Measurements from ENCODE around the gene APOBEC2.

The APOBEC2 gene

DNA sequence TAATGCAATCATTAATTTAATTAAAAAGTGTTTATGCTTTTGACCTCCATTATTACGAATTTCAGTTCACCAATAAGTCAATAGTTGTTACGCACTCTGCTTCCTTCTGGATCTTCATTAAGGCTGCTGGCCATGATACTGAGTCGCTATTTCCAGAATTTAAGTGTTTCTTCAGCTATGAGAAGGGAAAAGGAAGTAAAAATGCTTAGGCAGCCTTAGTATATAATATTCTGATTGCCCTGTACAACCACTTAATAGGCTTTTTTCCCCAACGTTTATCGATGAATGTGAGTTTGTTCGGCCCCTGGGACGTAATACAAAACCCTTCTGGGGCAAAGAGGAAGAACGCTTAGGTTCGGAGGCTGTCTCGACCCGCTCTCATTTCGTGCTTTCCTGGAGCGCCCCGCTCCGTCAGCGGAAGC, 18.5 kb downstream of the APOBEC2 start:
- no peak for TF ChIP-seq EZH2 (IDR thresholded peaks at IDR 0.05; ENCODE audit: borderline replicate concordance, low read depth, low read length, severe bottlenecking)
- TF ChIP-seq, protein P1, sequence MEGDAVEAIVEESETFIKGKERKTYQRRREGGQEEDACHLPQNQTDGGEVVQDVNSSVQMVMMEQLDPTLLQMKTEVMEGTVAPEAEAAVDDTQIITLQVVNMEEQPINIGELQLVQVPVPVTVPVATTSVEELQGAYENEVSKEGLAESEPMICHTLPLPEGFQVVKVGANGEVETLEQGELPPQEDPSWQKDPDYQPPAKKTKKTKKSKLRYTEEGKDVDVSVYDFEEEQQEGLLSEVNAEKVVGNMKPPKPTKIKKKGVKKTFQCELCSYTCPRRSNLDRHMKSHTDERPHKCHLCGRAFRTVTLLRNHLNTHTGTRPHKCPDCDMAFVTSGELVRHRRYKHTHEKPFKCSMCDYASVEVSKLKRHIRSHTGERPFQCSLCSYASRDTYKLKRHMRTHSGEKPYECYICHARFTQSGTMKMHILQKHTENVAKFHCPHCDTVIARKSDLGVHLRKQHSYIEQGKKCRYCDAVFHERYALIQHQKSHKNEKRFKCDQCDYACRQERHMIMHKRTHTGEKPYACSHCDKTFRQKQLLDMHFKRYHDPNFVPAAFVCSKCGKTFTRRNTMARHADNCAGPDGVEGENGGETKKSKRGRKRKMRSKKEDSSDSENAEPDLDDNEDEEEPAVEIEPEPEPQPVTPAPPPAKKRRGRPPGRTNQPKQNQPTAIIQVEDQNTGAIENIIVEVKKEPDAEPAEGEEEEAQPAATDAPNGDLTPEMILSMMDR (IDR thresholded peaks at IDR 0.05; ENCODE audit: borderline replicate concordance, extremely low read depth, low read length, poor library complexity, severe bottlenecking), result no peak
- H3K4me2 ChIP-seq (ENCODE audit: insufficient read depth, low read length), result peak overlapping the region; percentile 69
- H3K79me2 ChIP-seq (ENCODE audit: insufficient read depth, low read length), result peaks cover 48% of the 10 kb centered on the region
- DNase-seq, result no peak
- H3K36me3 ChIP-seq (ENCODE audit: insufficient read depth, low read length), result peaks cover 63% of the 10 kb centered on the region
- peaks cover 27% of the 10 kb centered on the region for H4K20me1 ChIP-seq (ENCODE audit: insufficient read depth, low read length)
- no peak for ATAC-seq (ENCODE audit: insufficient read depth, low read depth)
- H3K4me3 ChIP-seq (ENCODE audit: low read depth in 1 of 2, low read length in 2 of 2), result peak overlapping the region; percentile 59 to 69
- no peaks in the 10 kb centered on the region for H3K27me3 ChIP-seq (ENCODE audit: insufficient read depth, low read length, poor library complexity)
- H3K27ac ChIP-seq (ENCODE audit: low read length), result peak overlapping the region; percentile 89
- no peaks in the 10 kb centered on the region for H3K9me3 ChIP-seq (ENCODE audit: insufficient read depth, low read length, severe bottlenecking)
- peaks cover 45% of the 10 kb centered on the region for H3K4me1 ChIP-seq (ENCODE audit: insufficient read depth, low read length)
- peak overlapping the region; percentile 100 for H3K9ac ChIP-seq (ENCODE audit: low read depth, low read length)
- peak overlapping the region; percentile 78 for H2AFZ ChIP-seq (ENCODE audit: low read depth, low read length)

DNA sequence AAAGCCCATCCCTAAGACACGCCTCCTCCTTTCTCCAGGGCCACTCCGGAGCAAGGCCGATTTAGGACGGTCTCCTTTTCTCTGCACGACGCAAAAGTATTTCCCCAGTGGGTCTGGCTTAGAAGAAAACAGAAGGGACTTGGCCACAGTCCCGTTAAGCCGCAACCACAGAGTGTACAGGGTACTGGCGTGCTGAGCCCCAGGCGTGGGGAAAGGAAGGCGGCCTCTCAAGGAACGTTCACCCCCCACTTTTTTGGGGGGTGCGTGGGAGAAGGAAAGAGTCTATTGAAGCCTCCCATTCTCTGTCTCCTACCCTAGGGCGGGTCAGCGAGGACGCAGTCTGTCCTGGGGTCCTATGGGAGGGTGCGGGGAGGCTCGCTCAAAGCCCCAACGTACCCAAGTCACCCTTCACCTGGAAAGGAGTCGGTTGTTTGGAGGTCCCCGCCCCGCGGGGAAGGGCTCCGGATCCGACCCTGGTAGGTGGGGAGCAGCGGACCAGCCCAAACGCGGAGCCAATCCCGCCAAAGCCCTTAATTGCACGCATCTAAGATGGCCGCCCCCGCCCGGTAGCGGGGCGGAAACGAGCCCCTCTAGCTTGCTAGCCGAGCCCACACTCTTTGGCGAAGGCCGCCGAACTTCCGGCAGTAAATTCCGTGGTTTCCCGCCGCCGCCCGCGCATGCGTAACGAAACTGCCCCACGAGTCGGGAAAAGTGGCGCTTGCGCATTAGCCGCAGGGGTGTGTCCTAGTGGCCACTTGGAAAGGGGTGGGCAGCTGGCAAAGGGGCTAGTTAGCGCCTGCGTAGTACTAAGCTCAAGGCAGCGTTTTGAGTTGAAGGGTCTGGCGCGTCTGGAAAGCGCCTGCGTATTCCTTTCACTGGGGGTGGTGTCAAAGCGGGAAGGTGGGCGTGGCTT, 19.2 kb downstream of the APOBEC2 start, which contains the start of gene OARD1:
Gene OARD1, minus strand, starts transcription at position 434 of the 913 bp plus-strand sequence. CDS start 722 bp downstream, outside the sequence.
- Histone ChIP-seq H4K20me1 (ENCODE audit: insufficient read depth, low read length) (peaks cover 31% of the 10 kb centered on the region), H2AFZ (ENCODE audit: low read depth, low read length) (peak within 1 kb of the TSS; percentile 78), H3K9ac (ENCODE audit: low read depth, low read length) (peak within 1 kb of the TSS; percentile 100), H3K27me3 (ENCODE audit: insufficient read depth, low read length, poor library complexity) (no peaks in the 10 kb centered on the region), H3K4me2 (ENCODE audit: insufficient read depth, low read length) (peak within 1 kb of the TSS; percentile 90), H3K36me3 (ENCODE audit: insufficient read depth, low read length) (peaks cover 60% of the 10 kb centered on the region), H3K4me1 (ENCODE audit: insufficient read depth, low read length) (peaks cover 48% of the 10 kb centered on the region), H3K9me3 (ENCODE audit: insufficient read depth, low read length, severe bottlenecking) (no peaks in the 10 kb centered on the region), H3K27ac (ENCODE audit: low read length) (peak within 1 kb of the TSS; percentile 89), H3K79me2 (ENCODE audit: insufficient read depth, low read length) (peaks cover 55% of the 10 kb centered on the region), H3K4me3 (ENCODE audit: low read depth in 1 of 2, low read length in 2 of 2) (peak within 1 kb of the TSS; percentile 69 to 91)
- ATAC-seq (ENCODE audit: insufficient read depth, low read depth), result peak; percentile 80
- TF ChIP-seq EZH2 (IDR thresholded peaks at IDR 0.05; ENCODE audit: borderline replicate concordance, low read depth, low read length, severe bottlenecking), result no peak
- TF ChIP-seq, protein P1 (IDR thresholded peaks at IDR 0.05; ENCODE audit: borderline replicate concordance, extremely low read depth, low read length, poor library complexity, severe bottlenecking), result peak; percentile 49
- peak; percentile 100 for DNase-seq

DNA sequence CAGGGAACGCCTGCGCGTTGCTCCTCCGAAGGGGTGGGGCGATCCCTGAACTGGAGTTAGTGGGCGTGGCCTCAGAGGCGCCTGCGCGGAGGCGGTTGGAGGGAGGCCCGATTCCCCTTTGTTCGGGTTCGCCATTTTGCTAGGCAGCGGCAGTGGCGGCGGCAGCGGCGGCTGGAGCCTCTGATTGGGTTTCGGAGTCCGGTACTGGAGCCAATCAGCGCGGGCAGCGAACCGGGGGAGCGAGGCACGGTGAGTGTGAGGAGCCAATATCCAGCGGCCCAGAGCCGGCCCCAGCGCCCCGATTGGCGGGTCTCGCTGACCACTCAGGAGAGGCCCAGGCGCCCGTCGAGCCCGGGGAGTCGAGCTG, 19.8 kb downstream of the APOBEC2 start, which contains the start of gene NFYA:
Gene NFYA, plus strand, starts transcription at position 139 of the 367 bp plus-strand sequence. CDS start 6,116 bp downstream, outside the sequence.
- H3K79me2 ChIP-seq (ENCODE audit: insufficient read depth, low read length), result peaks cover 61% of the 10 kb centered on the region
- H2AFZ ChIP-seq (ENCODE audit: low read depth, low read length), result peak within 1 kb of the TSS; percentile 78
- peak; percentile 100 for DNase-seq

More for the DNA sequence above, 19.8 kb downstream of the APOBEC2 start, which contains the start of gene NFYA:
- H3K27ac ChIP-seq (ENCODE audit: low read length), result peak within 1 kb of the TSS; percentile 89
- peak within 1 kb of the TSS; percentile 100 for H3K9ac ChIP-seq (ENCODE audit: low read depth, low read length)
- TF ChIP-seq, protein P1 (IDR thresholded peaks at IDR 0.05; ENCODE audit: borderline replicate concordance, extremely low read depth, low read length, poor library complexity, severe bottlenecking), result no peak
- TF ChIP-seq EZH2 (IDR thresholded peaks at IDR 0.05; ENCODE audit: borderline replicate concordance, low read depth, low read length, severe bottlenecking), result no peak
- peaks cover 59% of the 10 kb centered on the region for H3K36me3 ChIP-seq (ENCODE audit: insufficient read depth, low read length)
- H4K20me1 ChIP-seq (ENCODE audit: insufficient read depth, low read length), result peaks cover 32% of the 10 kb centered on the region
- peak within 1 kb of the TSS; percentile 69 to 91 for H3K4me3 ChIP-seq (ENCODE audit: low read depth in 1 of 2, low read length in 2 of 2)
- peaks cover 49% of the 10 kb centered on the region for H3K4me1 ChIP-seq (ENCODE audit: insufficient read depth, low read length)
- H3K9me3 ChIP-seq (ENCODE audit: insufficient read depth, low read length, severe bottlenecking), result no peaks in the 10 kb centered on the region
- peak; percentile 74 for ATAC-seq (ENCODE audit: insufficient read depth, low read depth)
- H3K27me3 ChIP-seq (ENCODE audit: insufficient read depth, low read length, poor library complexity), result no peaks in the 10 kb centered on the region
- H3K4me2 ChIP-seq (ENCODE audit: insufficient read depth, low read length), result peak within 1 kb of the TSS; percentile 90
